ENCODE measurements around the gene NOX5.

NOX5 gene

GRCh38 chr15:69014454-69014853 is at the start of gene NOX5:
NOX5 (plus strand) TSS chr15:69014695; CDS start chr15:69014736, 41 bp downstream.
- H3K4me1 ChIP-seq (ENCODE audit: low read length) = no peaks in the 10 kb centered on the region
- H3K27me3 ChIP-seq (ENCODE audit: low read depth, low read length) = peaks cover 5% of the 10 kb centered on the region; the same call in 1 of the 2 replicates
- H3K27ac ChIP-seq (ENCODE audit: low read length) = no peak within 1 kb of the TSS
- H3K79me2 ChIP-seq (ENCODE audit: low read length) = no peaks in the 10 kb centered on the region
- no peak within 1 kb of the TSS for H2AFZ ChIP-seq (ENCODE audit: low read depth, low read length)
- no peaks in the 10 kb centered on the region for H4K20me1 ChIP-seq (ENCODE audit: insufficient read depth, low read length)
- H3K4me3 ChIP-seq (ENCODE audit: low read length) = no peak within 1 kb of the TSS
- no peaks in the 10 kb centered on the region for H3K9me3 ChIP-seq (ENCODE audit: insufficient read depth, low read length)
- no peak within 1 kb of the TSS for H3K9ac ChIP-seq (ENCODE audit: low read length)
- no peak within 1 kb of the TSS for H3K4me2 ChIP-seq (ENCODE audit: low read length)
- TF ChIP-seq EZH2phosphoT487 (IDR thresholded peaks at IDR 0.05; ENCODE audit: low read depth) = no peak
- TF ChIP-seq CTCF (IDR thresholded peaks at IDR 0.05; ENCODE audit: low read depth, low read length) = no peak
- H3K36me3 ChIP-seq (replicated peaks; ENCODE audit: low read depth, low read length) = no peaks in the 10 kb centered on the region

GRCh38 chr15:68966996-68967395 is 47.5 kb upstream of the NOX5 start:
- Histone ChIP-seq H3K4me1 (ENCODE audit: low read length) (no peaks in the 10 kb centered on the region), H2AFZ (ENCODE audit: low read depth, low read length) (no peak overlapping the region), H3K4me2 (ENCODE audit: low read length) (no peak overlapping the region), H3K36me3 (replicated peaks; ENCODE audit: low read depth, low read length) (no peaks in the 10 kb centered on the region), H3K9ac (ENCODE audit: low read length) (no peak overlapping the region), H3K4me3 (ENCODE audit: low read length) (no peak overlapping the region), H3K79me2 (ENCODE audit: low read length) (no peaks in the 10 kb centered on the region), H3K27me3 (ENCODE audit: low read depth, low read length) (peaks cover 19% of the 10 kb centered on the region; the same call in 1 of the 2 replicates), H3K9me3 (ENCODE audit: insufficient read depth, low read length) (peaks cover 10% of the 10 kb centered on the region), H3K27ac (ENCODE audit: low read length) (no peak overlapping the region), H4K20me1 (ENCODE audit: insufficient read depth, low read length) (no peaks in the 10 kb centered on the region)
- no peak for TF ChIP-seq CTCF (IDR thresholded peaks at IDR 0.05; ENCODE audit: low read depth, low read length)
- TF ChIP-seq EZH2phosphoT487 (IDR thresholded peaks at IDR 0.05; ENCODE audit: low read depth) = no peak

- no peaks in the 10 kb centered on the region for H4K20me1 ChIP-seq (ENCODE audit: insufficient read depth, low read length)
- H3K27me3 ChIP-seq (ENCODE audit: low read depth, low read length) = peaks cover 28% of the 10 kb centered on the region
- no peak overlapping the region for H3K4me3 ChIP-seq (ENCODE audit: low read length)
- H3K79me2 ChIP-seq (ENCODE audit: low read length) = no peaks in the 10 kb centered on the region
- H3K27ac ChIP-seq (ENCODE audit: low read length) = no peak overlapping the region
- H3K36me3 ChIP-seq (replicated peaks; ENCODE audit: low read depth, low read length) = no peaks in the 10 kb centered on the region
- H3K9me3 ChIP-seq (ENCODE audit: insufficient read depth, low read length) = peaks cover 10% of the 10 kb centered on the region
- no peak overlapping the region for H2AFZ ChIP-seq (ENCODE audit: low read depth, low read length)
- H3K9ac ChIP-seq (ENCODE audit: low read length) = no peak overlapping the region
- no peak overlapping the region for H3K4me2 ChIP-seq (ENCODE audit: low read length)
- H3K4me1 ChIP-seq (ENCODE audit: low read length) = no peaks in the 10 kb centered on the region
- TF ChIP-seq EZH2phosphoT487 (IDR thresholded peaks at IDR 0.05; ENCODE audit: low read depth) = no peak
- TF ChIP-seq CTCF (IDR thresholded peaks at IDR 0.05; ENCODE audit: low read depth, low read length) = no peak
Measured at GRCh38 chr15:68967948-68968347, 46.5 kb upstream of the NOX5 start.

GRCh38 chr15:68969298-68969697 is 45.2 kb upstream of the NOX5 start:
- no peak overlapping the region for H3K27ac ChIP-seq (ENCODE audit: low read length)
- no peaks in the 10 kb centered on the region for H3K36me3 ChIP-seq (replicated peaks; ENCODE audit: low read depth, low read length)
- TF ChIP-seq CTCF (IDR thresholded peaks at IDR 0.05; ENCODE audit: low read depth, low read length) (no peak), EZH2phosphoT487 (IDR thresholded peaks at IDR 0.05; ENCODE audit: low read depth) (no peak)
- H3K4me1 ChIP-seq (ENCODE audit: low read length) = no peaks in the 10 kb centered on the region
- H4K20me1 ChIP-seq (ENCODE audit: insufficient read depth, low read length) = no peaks in the 10 kb centered on the region
- no peak overlapping the region for H3K9ac ChIP-seq (ENCODE audit: low read length)
- peaks cover 28% of the 10 kb centered on the region for H3K27me3 ChIP-seq (ENCODE audit: low read depth, low read length)
- H2AFZ ChIP-seq (ENCODE audit: low read depth, low read length) = no peak overlapping the region
- no peak overlapping the region for H3K4me3 ChIP-seq (ENCODE audit: low read length)
- H3K9me3 ChIP-seq (ENCODE audit: insufficient read depth, low read length) = peaks cover 10% of the 10 kb centered on the region
- H3K79me2 ChIP-seq (ENCODE audit: low read length) = no peaks in the 10 kb centered on the region
- H3K4me2 ChIP-seq (ENCODE audit: low read length) = no peak overlapping the region
